HL-60 (cell line): Measurements from ENCODE around the gene IGF2R.

ENCODE experiments used
- CTCF ChIP-seq: IDR thresholded peaks from one replicate; pipeline ENCODE4 v1.5.1; 2011; ENCODE audit warnings: low read length, control low read depth, inconsistent platforms; ENCODE audit not compliant: insufficient read depth
- POLR2AphosphoS5 ChIP-seq: IDR thresholded peaks from 2 replicates; pipeline ENCODE4 v1.6.1; 2012; ENCODE audit warnings: low read depth

DNA sequence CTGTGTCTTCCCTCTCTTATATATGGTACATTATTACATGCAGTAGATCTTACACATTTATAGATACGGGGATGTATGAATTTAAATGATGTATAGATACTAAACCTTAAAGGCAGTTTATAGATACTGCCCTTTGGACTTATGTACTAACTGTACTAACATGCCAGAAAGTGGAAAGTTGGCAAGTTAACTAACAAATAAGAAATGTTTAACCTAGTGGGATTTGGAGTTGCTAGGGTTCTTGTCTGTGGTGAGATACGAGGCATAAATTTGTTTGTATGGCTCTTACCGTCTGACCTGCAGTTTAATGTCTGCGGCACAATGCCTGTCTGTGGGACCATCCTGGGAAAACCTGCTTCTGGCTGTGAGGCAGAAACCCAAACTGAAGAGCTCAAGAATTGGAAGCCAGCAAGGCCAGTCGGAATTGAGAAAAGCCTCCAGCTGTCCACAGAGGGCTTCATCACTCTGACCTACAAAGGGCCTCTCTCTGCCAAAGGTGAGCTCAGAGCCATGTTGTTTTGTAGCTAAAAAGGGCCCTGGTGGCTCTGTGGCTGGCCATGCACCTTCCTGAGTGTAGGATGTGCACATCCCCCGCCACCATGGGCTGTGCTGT, 89.8 kb downstream of the IGF2R start:
- TF ChIP-seq POLR2AphosphoS5 (no peak), CTCF (no peak)
